Activated CD8-positive, alpha-beta memory T cell treated with anti-CD3 and anti-CD28 coated beads for 36 hours (primary cell): ENCODE measurements around the gene UBALD2. TPM values are rescaled to one million over a fixed set of nuclear protein-coding genes. Genes with fewer than 3 reads are reported as not detected.

Experiments used
- CTCF ChIA-PET: fragments of 350-600 bp; sonication (Branson Sonifier 250); formaldehyde crosslinking; loops from one replicate; lab custom pipeline; 2021; ENCODE audit warnings: antibody characterized with exemption; lab: Charles Lee
- POLR2A ChIA-PET: fragments of 350-600 bp; sonication (Branson Sonifier 250); formaldehyde crosslinking; loops from one replicate; lab custom pipeline; 2021; ENCODE audit warnings: antibody characterized with exemption; lab: Charles Lee
- total RNA-seq, 2 experiments: library from RNA; stranded (reverse); gene quantifications; one replicate each; pipeline ENCODE4 v1.2.3, GENCODE V29; 2021

The UBALD2 gene
- total RNA-seq, 2 experiments from 2014 or later, result 163 to 177 TPM

- ChIA-PET POLR2A (interaction anchor here (0.6 to 6.3 kb wide), 14 partner anchors 9 to 231 kb away, joined by 3 to 49 read pairs (median 4); partner anchors contain the start of genes EXOC7, FOXJ1, RNF157 and SRP68), CTCF (interaction anchor here (0.6 to 2.8 kb wide), 8 partner anchors 9 to 819 kb away, joined by 3 to 12 read pairs (median 4); no protein-coding TSS in a partner anchor)
These were observed 5.9 kb downstream of the UBALD2 start for GRCh38 chr17:76270770-76271668.

GRCh38 chr17:76271669-76272540, 6.8 kb downstream of the UBALD2 start:
- ChIA-PET CTCF (interaction anchor here (0.7 to 2.8 kb wide), 10 partner anchors 8 to 151 kb away, joined by 3 to 12 read pairs (median 6); no protein-coding TSS in a partner anchor), POLR2A (interaction anchor here (0.6 to 6.3 kb wide), 23 partner anchors 8 to 1521 kb away, joined by 3 to 49 read pairs (median 4); partner anchors contain the start of genes EXOC7, FOXJ1, RNF157 and SRP68)

- ChIA-PET POLR2A (interaction anchor here (0.6 to 6.3 kb wide), 17 partner anchors 9 to 1522 kb away, joined by 3 to 49 read pairs (median 4); partner anchors contain the start of gene EXOC7), CTCF (interaction anchor here (0.6 to 1.9 kb wide), 13 partner anchors 9 to 151 kb away, joined by 3 to 9 read pairs (median 5); no protein-coding TSS in a partner anchor)
These were observed 7.6 kb downstream of the UBALD2 start for GRCh38 chr17:76272541-76273444.

DNA sequence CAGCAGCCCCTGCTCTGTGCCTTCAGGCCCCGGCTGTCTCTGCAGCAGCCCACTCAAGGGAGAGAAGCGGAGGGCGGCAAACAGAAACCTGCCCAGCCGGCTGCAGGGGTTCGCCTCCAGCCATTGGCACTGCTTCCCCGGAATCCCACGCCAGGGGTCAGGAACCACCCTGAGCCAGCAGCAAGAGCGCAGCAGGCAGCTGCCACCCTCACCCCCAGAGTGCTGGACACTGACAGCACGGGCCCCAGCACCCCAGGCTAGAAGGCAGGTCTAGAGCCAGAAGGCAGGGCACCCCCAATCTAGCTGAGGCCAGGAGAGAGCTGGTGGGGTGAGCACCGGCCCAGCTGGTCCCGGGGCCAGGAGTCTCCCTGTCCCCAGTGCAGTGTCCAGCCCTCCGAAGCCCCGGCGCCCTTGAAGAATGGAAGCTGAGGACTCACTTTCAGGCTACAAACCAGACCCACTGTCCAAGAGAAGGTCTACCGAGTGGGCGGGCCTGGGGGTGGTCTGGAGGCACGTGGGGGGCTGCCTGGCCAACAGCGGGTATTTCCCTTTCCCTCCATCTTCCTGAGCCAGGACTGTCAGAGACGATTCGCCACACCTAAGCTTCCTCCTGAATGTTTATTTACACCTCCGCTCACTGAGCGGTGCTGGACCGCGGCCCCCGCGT, 8.4 kb downstream of the UBALD2 start:
- CTCF ChIA-PET, result interaction anchor here (0.5 to 1.9 kb wide), 12 partner anchors 10 to 326 kb away, joined by 3 to 8 read pairs (median 5); no protein-coding TSS in a partner anchor

GRCh38 chr17:76274112-76274956, 9.2 kb downstream of the UBALD2 start:
- POLR2A ChIA-PET, result interaction anchor here (0.5 to 4.1 kb wide), 7 partner anchors 9 to 203 kb away, joined by 3 to 17 read pairs (median 5); partner anchors contain the start of gene UBALD2

More for the DNA sequence above, 8.4 kb downstream of the UBALD2 start:
- POLR2A ChIA-PET, result interaction anchor here (0.7 to 6.3 kb wide), 8 partner anchors 10 to 202 kb away, joined by 3 to 49 read pairs (median 8); partner anchors contain the start of gene EXOC7

DNA sequence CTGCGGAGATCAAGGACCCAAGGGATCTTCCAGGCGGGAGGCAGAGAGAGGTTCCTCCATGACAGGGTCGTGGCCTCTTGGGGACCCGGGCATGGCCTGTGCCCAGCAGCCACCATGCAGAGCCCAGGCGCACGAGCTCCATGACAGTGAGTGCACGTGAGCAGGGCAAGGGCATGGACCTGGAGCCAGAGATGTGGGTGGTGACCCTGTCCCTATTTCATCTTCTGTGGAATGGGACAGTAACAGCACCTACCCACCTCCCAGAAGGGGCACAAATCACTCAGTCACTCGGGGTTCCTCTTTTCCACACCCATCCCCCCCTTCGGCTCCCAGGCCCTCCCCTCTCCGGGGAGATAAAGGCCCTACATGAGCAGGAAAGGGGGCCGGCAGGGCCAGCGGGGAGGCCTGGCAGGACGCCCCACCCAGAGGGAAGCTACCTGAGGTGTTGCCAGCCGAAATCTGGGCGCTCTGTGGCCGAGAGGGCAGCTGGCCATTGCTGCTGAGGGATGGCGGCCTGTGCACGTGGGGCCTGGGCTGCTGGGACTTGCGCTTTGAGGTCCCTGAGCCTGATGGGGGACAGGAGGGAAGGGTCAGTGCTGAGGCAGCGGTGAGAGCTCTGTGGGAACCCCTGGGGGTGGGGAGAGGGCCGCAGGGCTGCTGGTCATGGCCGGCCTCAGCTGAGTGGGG, 10.4 kb downstream of the UBALD2 start:
- ChIA-PET POLR2A (interaction anchor here (0.7 to 1.5 kb wide), 3 partner anchors 11 to 172 kb away, joined by 4 to 5 read pairs (median 4); partner anchors contain the start of genes EXOC7 and UBALD2), CTCF (interaction anchor here (0.6 to 1.9 kb wide), 8 partner anchors 28 to 263 kb away, joined by 3 to 7 read pairs (median 4); no protein-coding TSS in a partner anchor)

More at GRCh38 chr17:76274112-76274956, 9.2 kb downstream of the UBALD2 start:
- CTCF ChIA-PET, result interaction anchor here (0.5 to 1.9 kb wide), 12 partner anchors 10 to 325 kb away, joined by 3 to 7 read pairs (median 5); no protein-coding TSS in a partner anchor

DNA sequence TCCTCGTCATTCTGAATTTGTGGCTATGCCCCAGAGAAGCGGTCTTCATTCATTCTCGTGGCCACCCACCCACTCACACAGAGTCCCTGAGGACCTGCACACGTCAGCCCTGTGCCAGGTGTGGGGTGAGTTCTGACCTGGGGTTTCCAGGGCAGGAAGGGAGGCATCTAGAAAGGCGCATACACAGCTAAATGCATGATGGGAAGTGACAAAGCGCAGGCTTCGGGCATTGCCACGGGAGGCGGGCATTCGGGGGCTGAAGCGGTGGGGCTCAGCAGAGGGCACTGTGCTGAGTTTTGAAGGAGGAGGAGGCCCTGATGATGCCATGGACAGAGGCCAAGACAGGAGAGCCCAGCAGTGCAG, 10.9 kb downstream of the UBALD2 start:
- ChIA-PET POLR2A (interaction anchor here (0.8 to 1.5 kb wide), 2 partner anchors 11 to 19 kb away, joined by 4 to 5 read pairs; partner anchors contain the start of gene UBALD2), CTCF (interaction anchor here (0.5 to 0.9 kb wide), 3 partner anchors 155 to 264 kb away, joined by 3 read pairs; no protein-coding TSS in a partner anchor)

DNA sequence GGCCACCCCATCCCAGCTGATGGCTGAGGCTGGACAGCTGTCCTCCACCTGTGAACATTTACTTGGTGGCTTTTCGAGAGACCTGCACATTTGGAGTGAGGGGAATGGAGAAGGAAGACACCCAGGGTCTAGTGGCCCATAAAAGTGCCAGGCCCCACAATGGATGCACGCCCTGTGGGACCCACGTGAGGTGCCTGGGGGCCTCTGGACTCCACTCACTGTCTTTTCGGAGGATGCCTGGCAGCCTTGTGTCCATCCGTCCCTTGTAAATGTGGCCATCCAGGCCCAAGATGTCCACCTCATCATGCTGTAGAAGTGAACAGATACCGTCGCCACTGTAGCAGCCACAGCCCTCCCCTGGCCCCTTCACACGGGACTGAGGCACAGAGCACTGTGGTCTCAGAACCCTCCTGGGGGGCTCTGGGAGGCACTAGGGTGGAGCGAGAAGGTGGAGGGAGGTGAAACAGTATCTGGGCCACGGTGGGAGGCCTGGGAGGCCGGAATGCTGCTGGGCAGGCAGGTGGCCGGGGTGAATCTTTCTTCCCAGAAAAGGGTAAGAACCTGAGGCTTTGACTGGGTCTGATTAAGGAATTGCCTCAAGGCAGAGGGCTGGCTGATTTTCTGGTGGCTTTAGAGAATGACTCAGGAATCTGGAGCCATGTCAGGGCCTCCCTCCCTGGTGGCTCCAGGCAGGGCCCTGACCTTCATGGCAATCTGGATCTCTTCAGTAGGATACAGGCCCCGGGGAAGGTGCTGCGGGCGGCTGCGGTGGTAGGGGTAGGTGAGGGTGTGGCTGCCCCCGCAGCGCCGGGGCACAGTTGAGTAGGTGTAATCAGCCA, 11.5 kb downstream of the UBALD2 start:
- CTCF ChIA-PET, result interaction anchor here (0.5 to 5.3 kb wide), 2 partner anchors 95 to 155 kb away, joined by 3 to 60 read pairs; no protein-coding TSS in a partner anchor
- POLR2A ChIA-PET, result interaction anchor here (0.8 kb wide), 1 partner anchor 20 kb away, joined by 4 read pairs; no protein-coding TSS in a partner anchor

GRCh38 chr17:76277300-76278267, 12.4 kb downstream of the UBALD2 start:
- CTCF ChIA-PET, result interaction anchor here (1.7 to 5.3 kb wide), 10 partner anchors 20 to 264 kb away, joined by 3 to 122 read pairs (median 14); no protein-coding TSS in a partner anchor
- POLR2A ChIA-PET, result no interaction called here

GRCh38 chr17:76278268-76278908, 13.2 kb downstream of the UBALD2 start:
- ChIA-PET POLR2A (interaction anchor here (0.8 kb wide), 1 partner anchor 157 kb away, joined by 3 read pairs; no protein-coding TSS in a partner anchor), CTCF (interaction anchor here (0.7 to 5.3 kb wide), 19 partner anchors 10 to 264 kb away, joined by 3 to 122 read pairs (median 11); partner anchors contain the start of gene EXOC7)

GRCh38 chr17:76278952-76279741, 14.0 kb downstream of the UBALD2 start:
- ChIA-PET POLR2A (interaction anchor here (0.6 to 1.3 kb wide), 5 partner anchors 20 to 158 kb away, joined by 3 to 4 read pairs (median 3); no protein-coding TSS in a partner anchor), CTCF (interaction anchor here (0.6 to 5.3 kb wide), 64 partner anchors 9 to 268 kb away, joined by 3 to 122 read pairs (median 5); partner anchors contain the start of genes EXOC7 and FOXJ1)
